K562 (cell line): Measurements from ENCODE around the gene ZNF26. TPM values are rescaled to one million over a fixed set of nuclear protein-coding genes. Genes with fewer than 3 reads are reported as not detected.
"Not testable (repeated sequence)": the region's sequence is repeated elsewhere in the genome, so short reads cannot be mapped to it uniquely, and the experiment has no call there.

ENCODE experiments used
- ATAC-seq: fragments of 200-7000 bp; cut with Tn5 transposase; 3 replicates; pipeline ENCODE4 v1.9.1; 2020; ENCODE audit warnings: moderate library complexity
- BruUV-seq: library from RNA; stranded (reverse); fragments of 400-500 nt; replicated peaks from 2 replicates; lab custom pipeline; 2021; lab: Mats Ljungman, UMichigan
- CTCF ChIA-PET: fragments of 300-600 bp; formaldehyde crosslinking; extraction: SDS; loops from one replicate; lab custom pipeline; 2021; ENCODE audit warnings: low intra/inter-chr PET ratio; lab: Yijun Ruan, JAX
- POLR2A ChIA-PET: fragments of 300-600, 350-650 bp; sonication (Branson Sonifier 250); formaldehyde crosslinking; extraction: SDS; loops from one replicate; lab custom pipeline; 2021; ENCODE audit warnings: antibody characterized with exemption, inconsistent platforms; lab: Yijun Ruan, JAX
- DNase-seq, 4 experiments: peaks; one replicate each; pipeline versions ENCODE4 v3.0.0 to v3.0.0-alpha.2; 2011 to 2018; ENCODE audit warnings: low spot score in 3 of 4, mixed read lengths in 3 of 4; ENCODE audit errors: extremely low read depth in 1 of 4
- FAIRE-seq: peaks from 2 replicates; lab custom pipeline; 2011; peaks lifted over from hg19 to GRCh38; lab: Jason Lieb, UNC
- H2AFZ ChIP-seq: 2 replicates; pipeline ENCODE4 v1.6.0; 2011; ENCODE audit warnings: low read depth, low read length, control low read depth, inconsistent platforms
- H3K27ac ChIP-seq: fragments of 200-600 bp; 3 replicates; pipeline ENCODE4 v1.8.0; 2011; ENCODE audit warnings: low read depth, mild to moderate bottlenecking, control low read depth, inconsistent platforms, low read length, moderate library complexity, mixed read lengths; ENCODE audit errors: extremely low read depth
- H3K27me3 ChIP-seq, 2 experiments: fragments of 300-600 bp in 1 of 2; 2 replicates in 1 of 2; 3 replicates in 1 of 2; pipeline versions ENCODE4 v1.6.0 to v1.8.0; 2011; ENCODE audit warnings: inconsistent platforms in 2 of 2, low read length in 2 of 2, mild to moderate bottlenecking in 1 of 2, mixed read lengths in 1 of 2, moderate library complexity in 1 of 2; ENCODE audit not compliant: control insufficient read depth in 2 of 2, insufficient read depth in 2 of 2
- H3K36me3 ChIP-seq: fragments of 300-600 bp; 3 replicates; pipeline ENCODE4 v1.8.0; 2011; ENCODE audit warnings: mild to moderate bottlenecking, low read length, inconsistent platforms; ENCODE audit not compliant: control insufficient read depth, insufficient read depth
- H3K4me1 ChIP-seq, 2 experiments: fragments of 200-600 bp in 1 of 2; replicated peaks in 1 of 2; 2 replicates in 1 of 2; 3 replicates in 1 of 2; pipeline versions ENCODE4 v1.5.1 to v1.8.0; 2011; ENCODE audit warnings: inconsistent platforms in 2 of 2, low read length in 2 of 2, mild to moderate bottlenecking in 1 of 2, mixed read lengths in 1 of 2, moderate library complexity in 1 of 2; ENCODE audit not compliant: control insufficient read depth in 2 of 2, insufficient read depth in 2 of 2
- H3K4me2 ChIP-seq: 2 replicates; pipeline ENCODE4 v1.6.1; 2011; ENCODE audit warnings: low read length, control low read depth, inconsistent platforms, mixed read lengths; ENCODE audit not compliant: insufficient read depth
- H3K4me3 ChIP-seq: fragments of 200-600 bp; sonication (generic), shearing (Covaris generic); 2 replicates; pipeline ENCODE4 v1.5.1; 2016; ENCODE audit warnings: control low read depth, inconsistent platforms
- H3K79me2 ChIP-seq: fragments of 200-600 bp; 3 replicates; pipeline ENCODE4 v1.8.0; 2011; ENCODE audit warnings: low read length, inconsistent platforms; ENCODE audit not compliant: control insufficient read depth, insufficient read depth
- H3K9ac ChIP-seq, 2 experiments: 2 replicates each; pipeline versions ENCODE4 v1.6.0 to v1.6.1; 2011; ENCODE audit warnings: low read depth in 2 of 2, low read length in 2 of 2, control low read depth in 1 of 2, inconsistent platforms in 1 of 2, mild to moderate bottlenecking in 1 of 2, mixed read lengths in 1 of 2; ENCODE audit not compliant: insufficient read depth in 1 of 2
- H3K9me1 ChIP-seq: one replicate; pipeline ENCODE4 v1.6.0; 2011; ENCODE audit warnings: inconsistent platforms, mild to moderate bottlenecking, low read length, moderate library complexity; ENCODE audit not compliant: control insufficient read depth, insufficient read depth
- H3K9me3 ChIP-seq: replicated peaks from 2 replicates; pipeline ENCODE4 v1.5.1; 2011; ENCODE audit warnings: low read depth, low read length, inconsistent platforms; ENCODE audit not compliant: control insufficient read depth, insufficient read depth
- H4K20me1 ChIP-seq: replicated peaks from 2 replicates; pipeline ENCODE4 v1.6.1; 2011; ENCODE audit warnings: low read length, inconsistent platforms, mixed read lengths; ENCODE audit not compliant: control insufficient read depth, insufficient read depth
- ARID1B ChIP-seq: fragments of 450-650 bp; IDR thresholded peaks from 2 replicates; pipeline ENCODE4 v1.6.1; 2016; ENCODE audit warnings: antibody characterized with exemption, mild to moderate bottlenecking, inconsistent platforms
- CLOCK ChIP-seq: fragments of 250-450 bp; sonication (Bioruptor Pico); IDR thresholded peaks from 2 replicates; pipeline ENCODE4 v1.4.0; 2020; ENCODE audit warnings: mild to moderate bottlenecking, moderate library complexity, borderline replicate concordance
- HEY1 ChIP-seq: fragments of 250-450 bp; sonication (Bioruptor Pico); IDR thresholded peaks from 2 replicates; pipeline ENCODE4 v1.5.0; 2020; ENCODE audit warnings: mild to moderate bottlenecking, moderate library complexity, borderline replicate concordance
- MBD2 ChIP-seq: sonication (generic); IDR thresholded peaks from 2 replicates; pipeline ENCODE4 v1.6.1; 2016; ENCODE audit warnings: low read depth, borderline replicate concordance
- MED1 ChIP-seq: sonication (generic); formaldehyde crosslinking; IDR thresholded peaks from 2 replicates; pipeline ENCODE4 v1.8.1; 2023; ENCODE audit warnings: missing genetic modification reagents, borderline replicate concordance
- RAD51 ChIP-seq: fragments of 450-650 bp; IDR thresholded peaks from 2 replicates; pipeline ENCODE4 v1.7.1; 2016; ENCODE audit warnings: low read depth, mild to moderate bottlenecking, borderline replicate concordance
- SMAD3 ChIP-seq: fragments of 450-650 bp; formaldehyde crosslinking; conservative IDR thresholded peaks from 2 replicates; pipeline ENCODE4 v1.4.0; 2020; ENCODE audit warnings: mild to moderate bottlenecking
- TCF3 ChIP-seq: sonication (generic); formaldehyde crosslinking; IDR thresholded peaks from 2 replicates; pipeline ENCODE4 v1.4.0; 2020; ENCODE audit warnings: mild to moderate bottlenecking, missing genetic modification reagents
- TOE1 ChIP-seq, 2 experiments: fragments of 450-650 bp in 1 of 2; sonication (generic) in 1 of 2; formaldehyde crosslinking in 1 of 2; IDR thresholded peaks; 2 replicates each; pipeline versions ENCODE4 v1.7.1 to v1.8.0; 2016 to 2022; ENCODE audit warnings: borderline replicate concordance in 2 of 2, mild to moderate bottlenecking in 2 of 2, antibody characterized with exemption in 1 of 2, inconsistent platforms in 1 of 2, low read depth in 1 of 2, missing genetic modification reagents in 1 of 2, moderate library complexity in 1 of 2
- ZNF184 ChIP-seq: sonication (generic); formaldehyde crosslinking; IDR thresholded peaks from 2 replicates; pipeline ENCODE4 v1.5.0; 2020; ENCODE audit warnings: missing genetic modification reagents
- ZNF212 ChIP-seq: fragments of 450-650 bp; formaldehyde crosslinking; IDR thresholded peaks from 2 replicates; pipeline ENCODE4 v1.4.0; 2020; ENCODE audit warnings: mild to moderate bottlenecking
- ZNF518B ChIP-seq: fragments of 250-450 bp; sonication (Bioruptor Pico); IDR thresholded peaks from 2 replicates; pipeline ENCODE4 v1.5.0; 2021; ENCODE audit warnings: mild to moderate bottlenecking, moderate library complexity
- WGBS: fragments of 100-300 bp; shearing (Covaris generic); methylation state at CpG from one replicate; pipeline ENCODE4 v1.1.6; 2016; ENCODE audit warnings: low coverage, mixed read lengths; ENCODE audit not compliant: insufficient coverage; ENCODE audit errors: missing lambda C conversion rate; 5-methylcytosine and 5-hydroxymethylcytosine counted together
- in situ Hi-C: fragments of 300-500 bp; cut with MboI; formaldehyde crosslinking; loops from 4 replicates; pipeline ENCODE4 v1.15.0; 2018; ENCODE audit warnings: inconsistent platforms, mixed read lengths
- intact Hi-C: fragments of 100-400 bp; cut with micrococcal nuclease; formaldehyde crosslinking; loops from 2 replicates; pipeline ENCODE4 v1.14.2; 2022
- polyA plus RNA-seq, 8 experiments: library from polyadenylated mRNA; depleted of rRNA in 4 of 8; stranded (reverse) in 5 of 8; unstranded in 3 of 8; fragments of >200 nt; fragmentation: Nextera tagmentation in 2 of 8; fragmentation: Illumina TruSeq in 1 of 8; extraction: Ambion mirVana in 2 of 8; extraction: Trizol in 1 of 8; gene quantifications; 2 replicates each; pipeline versions ENCODE4 v1.2.1 to v1.2.3, GENCODE V29; 2011 to 2014; ENCODE audit warnings: inconsistent platforms in 1 of 8, missing spikeins in 1 of 8
- total RNA-seq, 7 experiments: library from RNA; depleted of rRNA in 6 of 7; stranded (reverse); fragments of >200 nt in 6 of 7; fragmentation: Illumina TruSeq in 2 of 7; extraction: Trizol in 2 of 7; gene quantifications; 2 replicates each; pipeline versions ENCODE4 v1.2.1 to v1.2.3, GENCODE V29; 2011 to 2021; ENCODE audit warnings: low replicate concordance in 1 of 7

The ZNF26 gene
- total and polyA plus RNA-seq, 9 of the 15 experiments (the other 6 are each of a cell fraction or from before 2014, with no cell fraction given): 1.2 to 14.1 (median 8.0) TPM

- TF ChIP-seq CLOCK (CRISPR knock-in tag) (no peak), SMAD3 (CRISPR knock-in tag) (no peak), MED1 (no peak), HEY1 (CRISPR knock-in tag) (no peak), RAD51 (no peak), TOE1 (IDR thresholded peaks at IDR 0.05; ENCODE audit: borderline replicate concordance) (no peak), TOE1 (CRISPR knock-in tag; IDR thresholded peaks at IDR 0.05; ENCODE audit: borderline replicate concordance, low read depth) (no peak), ZNF212 (no peak), TCF3 (CRISPR knock-in tag) (no peak), ZNF518B (CRISPR knock-in tag) (no peak), ZNF184 (CRISPR knock-in tag) (no peak), ARID1B (no peak), MBD2 (peak; percentile 89)
These were observed at the start of gene ZNF26 (continued) for GRCh38 chr12:132986001-132986884.

- in situ Hi-C loops, FAIRE-seq: not testable (repeated sequence)
These were observed 49.2 kb upstream of the ZNF26 start for GRCh38 chr12:132936921-132937320.

More at GRCh38 chr12:132936921-132937320, 49.2 kb upstream of the ZNF26 start:
- H3K27me3 ChIP-seq, CTCF ChIA-PET, H3K79me2 ChIP-seq, H3K4me2 ChIP-seq, H3K9ac ChIP-seq, POLR2A ChIA-PET, H4K20me1 ChIP-seq, H3K4me3 ChIP-seq, H3K4me1 ChIP-seq, H3K9me1 ChIP-seq, BruUV-seq, ATAC-seq, DNase-seq, H3K9me3 ChIP-seq, H3K27ac ChIP-seq, H3K36me3 ChIP-seq, intact Hi-C loops, H2AFZ ChIP-seq: not testable (repeated sequence)
- WGBS: 0% methylated on average over 8 of the region's 8 CpGs
